Stimulated activated CD8-positive, alpha-beta memory T cell treated with anti-CD3 and anti-CD28 coated beads, Interleukin-7, amount 100 ng/mL, for 24 hours (primary cell): ENCODE data around the gene TSPAN19.

ENCODE experiments used
- DNase-seq: peaks from one replicate; pipeline ENCODE4 v3.0.0-alpha.2; 2020; ENCODE audit warnings: low read depth

Gene TSPAN19

GRCh38 chr12:85000729-85001128 is 35.3 kb downstream of the TSPAN19 start:
- no peak for DNase-seq

- DNase-seq = no peak
These were observed 37.7 kb downstream of the TSPAN19 start for GRCh38 chr12:84998341-84998740.

GRCh38 chr12:84996759-84997158 is 39.3 kb downstream of the TSPAN19 start:
- no peak for DNase-seq

- DNase-seq = no peak
These were observed 40.4 kb downstream of the TSPAN19 start for GRCh38 chr12:84995641-84996040.

GRCh38 chr12:84994426-84994825 is 41.7 kb downstream of the TSPAN19 start:
- DNase-seq = no peak

- DNase-seq = no peak
These were observed 49.5 kb downstream of the TSPAN19 start for GRCh38 chr12:84986586-84986985.

GRCh38 chr12:84986117-84986516 is 50.0 kb downstream of the TSPAN19 start:
- no peak for DNase-seq

GRCh38 chr12:84983289-84983688 is 52.8 kb downstream of the TSPAN19 start:
- no peak for DNase-seq

- no peak for DNase-seq
These were observed 53.2 kb downstream of the TSPAN19 start for GRCh38 chr12:84982888-84983287.

- no peak for DNase-seq
These were observed 57.2 kb downstream of the TSPAN19 start for GRCh38 chr12:84978921-84979320.

- no peak for DNase-seq
These were observed 59.9 kb downstream of the TSPAN19 start for GRCh38 chr12:84976133-84976532.

- no peak for DNase-seq
These were observed 61.8 kb downstream of the TSPAN19 start for GRCh38 chr12:84974155-84974815.

- DNase-seq = no peak
These were observed 63.1 kb downstream of the TSPAN19 start for GRCh38 chr12:84973026-84973425.

- no peak for DNase-seq
These were observed 66.9 kb downstream of the TSPAN19 start for GRCh38 chr12:84969226-84969625.
